Measurements from ENCODE around the gene RAD21L1.

The RAD21L1 gene

DNA sequence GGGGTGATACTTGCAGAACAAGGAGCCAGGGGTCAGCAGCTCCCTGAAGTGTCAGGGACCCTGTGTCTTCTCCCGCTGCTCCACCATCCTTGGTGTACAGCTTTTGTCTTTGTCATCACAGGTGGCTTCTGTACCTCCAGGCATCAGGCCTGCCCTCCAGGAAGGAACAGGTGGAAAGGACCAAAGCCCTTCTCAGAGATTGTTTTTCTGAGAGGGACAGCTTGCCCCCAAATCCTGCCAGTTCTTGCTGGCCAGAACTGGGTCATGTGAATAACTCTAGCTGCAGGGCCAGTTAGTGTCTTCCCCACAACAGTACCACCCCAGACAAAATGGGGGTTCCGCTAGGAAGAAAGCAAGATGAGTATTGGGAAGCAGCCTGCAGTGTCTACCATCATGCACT is 71.6 kb downstream of the RAD21L1 start:
- no peak for DNase-seq (ENCODE audit: low read depth)
- no peak overlapping the region for H3K4me3 ChIP-seq (ENCODE audit: low read depth, low read length)
- TF ChIP-seq, protein P1, sequence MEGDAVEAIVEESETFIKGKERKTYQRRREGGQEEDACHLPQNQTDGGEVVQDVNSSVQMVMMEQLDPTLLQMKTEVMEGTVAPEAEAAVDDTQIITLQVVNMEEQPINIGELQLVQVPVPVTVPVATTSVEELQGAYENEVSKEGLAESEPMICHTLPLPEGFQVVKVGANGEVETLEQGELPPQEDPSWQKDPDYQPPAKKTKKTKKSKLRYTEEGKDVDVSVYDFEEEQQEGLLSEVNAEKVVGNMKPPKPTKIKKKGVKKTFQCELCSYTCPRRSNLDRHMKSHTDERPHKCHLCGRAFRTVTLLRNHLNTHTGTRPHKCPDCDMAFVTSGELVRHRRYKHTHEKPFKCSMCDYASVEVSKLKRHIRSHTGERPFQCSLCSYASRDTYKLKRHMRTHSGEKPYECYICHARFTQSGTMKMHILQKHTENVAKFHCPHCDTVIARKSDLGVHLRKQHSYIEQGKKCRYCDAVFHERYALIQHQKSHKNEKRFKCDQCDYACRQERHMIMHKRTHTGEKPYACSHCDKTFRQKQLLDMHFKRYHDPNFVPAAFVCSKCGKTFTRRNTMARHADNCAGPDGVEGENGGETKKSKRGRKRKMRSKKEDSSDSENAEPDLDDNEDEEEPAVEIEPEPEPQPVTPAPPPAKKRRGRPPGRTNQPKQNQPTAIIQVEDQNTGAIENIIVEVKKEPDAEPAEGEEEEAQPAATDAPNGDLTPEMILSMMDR (IDR thresholded peaks at IDR 0.05; ENCODE audit: insufficient read depth, low read depth, low read length, missing control alignments), result no peak

DNA sequence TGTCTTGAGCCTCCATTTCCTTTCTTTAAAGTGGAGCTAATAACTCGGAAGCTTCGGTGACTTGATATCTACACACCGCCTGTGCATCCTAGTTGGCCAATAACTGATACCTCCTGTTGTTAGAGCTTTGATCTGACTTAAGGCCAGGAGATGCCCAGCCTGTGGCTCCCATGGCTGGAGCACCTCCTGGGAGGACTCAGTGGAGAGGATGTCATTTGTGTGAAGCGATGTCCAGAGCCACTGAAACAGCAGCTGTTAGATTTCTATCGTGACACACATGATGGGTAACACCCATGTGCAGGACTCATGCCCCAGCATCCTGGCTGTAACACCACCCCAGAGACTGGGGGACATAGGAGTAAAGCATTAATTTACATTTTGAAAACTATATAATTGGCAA is 72.3 kb downstream of the RAD21L1 start:
- TF ChIP-seq, protein P1 (IDR thresholded peaks at IDR 0.05; ENCODE audit: insufficient read depth, low read depth, low read length, missing control alignments), result no peak
- DNase-seq (ENCODE audit: low read depth), result no peak
- H3K4me3 ChIP-seq (ENCODE audit: low read depth, low read length), result no peak overlapping the region

DNA sequence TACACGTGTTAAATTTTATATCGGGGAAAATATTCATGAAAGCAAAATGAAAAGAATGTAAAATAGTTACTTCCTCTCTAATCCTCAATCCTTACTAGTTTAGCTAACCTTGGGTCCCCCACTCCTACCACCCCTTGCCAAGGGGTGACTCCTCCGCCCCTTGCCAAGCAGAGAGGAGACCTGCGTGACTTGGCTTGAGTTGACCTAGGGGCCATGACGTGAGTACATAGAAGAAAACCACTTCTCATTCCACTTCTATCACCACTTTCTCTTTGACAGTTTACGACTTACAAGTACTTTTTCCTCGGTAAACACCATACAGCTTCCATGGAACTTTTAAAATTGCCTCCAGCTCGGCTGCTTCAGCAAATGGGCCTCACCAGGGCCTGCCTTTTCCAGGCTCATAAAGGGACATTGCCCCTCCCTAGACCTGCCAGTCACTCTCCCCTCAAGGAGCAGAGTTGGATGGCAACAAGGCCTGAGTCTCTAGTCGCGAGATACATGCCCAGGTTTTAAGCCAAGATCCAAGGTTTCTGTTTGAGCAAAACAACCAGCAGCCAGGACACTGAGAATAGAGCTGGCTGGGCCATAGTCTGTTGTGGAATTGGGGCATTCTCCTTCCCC is 73.2 kb downstream of the RAD21L1 start:
- H3K4me3 ChIP-seq (ENCODE audit: low read depth, low read length), result no peak overlapping the region
- TF ChIP-seq, protein P1 (IDR thresholded peaks at IDR 0.05; ENCODE audit: insufficient read depth, low read depth, low read length, missing control alignments), result no peak
- DNase-seq (ENCODE audit: low read depth), result no peak

DNA sequence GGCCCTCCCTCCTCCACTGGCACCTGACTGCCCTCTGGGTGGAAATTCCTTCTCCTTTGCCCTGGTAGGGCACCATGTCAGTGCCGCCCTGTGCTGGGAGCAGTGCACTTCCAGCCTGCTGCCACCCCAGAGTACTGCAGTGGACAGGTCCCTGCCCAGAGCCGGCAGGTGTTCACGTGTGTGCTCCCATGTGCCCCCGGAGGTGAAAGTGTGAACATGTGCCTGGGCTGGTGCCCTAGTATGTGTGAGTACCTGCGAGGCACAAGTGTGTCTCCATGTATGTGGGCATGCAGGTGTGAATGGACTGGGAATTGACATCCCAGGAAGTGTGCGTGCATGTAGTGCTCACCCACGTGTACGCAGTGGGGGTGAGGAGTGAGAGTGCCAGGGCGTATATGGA is 73.7 kb downstream of the RAD21L1 start:
- TF ChIP-seq, protein P1 (IDR thresholded peaks at IDR 0.05; ENCODE audit: insufficient read depth, low read depth, low read length, missing control alignments), result peak; percentile 15
- no peak for DNase-seq (ENCODE audit: low read depth)
- H3K4me3 ChIP-seq (ENCODE audit: low read depth, low read length), result no peak overlapping the region

DNA sequence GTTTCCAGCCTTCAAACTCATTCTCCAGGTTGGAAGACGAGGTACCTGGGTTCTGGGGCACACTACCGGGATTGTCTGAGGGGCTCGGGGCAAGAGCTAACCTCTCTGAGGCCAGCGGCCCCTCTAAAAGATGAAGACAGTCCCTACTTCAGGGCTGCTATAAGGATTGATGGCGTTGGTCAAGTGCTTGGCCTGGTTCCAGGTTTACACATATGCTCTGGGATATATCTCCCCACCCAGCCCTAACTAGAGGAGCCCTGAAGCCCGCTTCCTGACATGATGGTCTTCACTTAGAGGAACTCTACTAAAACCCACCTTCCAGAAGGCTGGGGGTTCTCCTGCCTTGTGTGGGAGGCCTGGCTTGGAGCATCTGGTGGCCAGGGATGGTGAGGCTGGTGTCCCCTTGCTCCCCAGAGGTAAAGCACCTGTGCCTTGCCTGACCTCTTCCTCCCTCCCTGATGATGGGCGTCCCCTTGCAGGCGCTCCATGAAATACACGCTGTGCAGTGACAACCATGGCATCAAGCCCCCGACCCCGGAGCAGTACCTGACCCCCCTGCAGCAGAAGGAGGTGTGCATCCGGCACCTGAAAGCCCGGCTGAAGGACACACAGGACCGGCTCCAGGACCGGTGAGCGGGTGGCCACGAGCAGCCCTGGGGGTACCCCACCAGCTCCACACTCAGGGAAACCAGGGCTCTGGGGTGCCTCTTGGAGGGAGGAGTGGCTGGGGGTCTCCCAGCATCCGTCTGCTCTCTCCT is 74.4 kb downstream of the RAD21L1 start:
- no peak for DNase-seq (ENCODE audit: low read depth)
- H3K4me3 ChIP-seq (ENCODE audit: low read depth, low read length), result no peak overlapping the region
- TF ChIP-seq, protein P1 (IDR thresholded peaks at IDR 0.05; ENCODE audit: insufficient read depth, low read depth, low read length, missing control alignments), result no peak

DNA sequence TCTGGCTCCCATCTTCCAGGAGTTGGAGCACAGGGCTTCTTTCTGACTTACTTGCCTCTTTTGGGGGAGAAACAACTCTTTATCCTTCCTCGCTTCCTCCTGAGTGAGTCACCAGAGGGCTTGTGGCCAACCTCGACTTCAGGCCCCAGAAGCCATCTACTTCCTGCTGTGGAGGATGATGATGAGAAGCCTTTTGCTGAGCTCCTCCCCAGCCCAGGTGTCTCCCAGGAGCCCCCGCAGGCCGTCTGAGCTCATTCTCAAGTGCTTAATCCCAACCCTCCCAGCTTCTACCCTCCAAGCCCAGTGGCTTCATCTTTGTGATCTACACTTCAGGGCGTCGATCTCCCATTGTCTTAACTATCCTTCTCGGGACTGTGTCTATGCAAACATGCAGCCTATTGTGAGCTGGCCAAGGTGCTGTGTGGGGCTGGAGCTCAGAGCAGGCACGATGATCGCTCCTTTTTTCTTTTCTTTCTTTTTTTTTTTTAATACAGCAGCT is 75.2 kb downstream of the RAD21L1 start:
- TF ChIP-seq, protein P1 (IDR thresholded peaks at IDR 0.05; ENCODE audit: insufficient read depth, low read depth, low read length, missing control alignments), result no peak
- H3K4me3 ChIP-seq (ENCODE audit: low read depth, low read length), result no peak overlapping the region
- DNase-seq (ENCODE audit: low read depth), result no peak
